ENCODE data around the gene FRMPD1. TPM values are rescaled to one million over a fixed set of nuclear protein-coding genes. Genes with fewer than 3 reads are reported as not detected.

FRMPD1 gene
- total and polyA plus RNA-seq, 10 of the 15 experiments (the other 5 are each of a cell fraction or from before 2014, with no cell fraction given) = 0.01 to 0.08 (median 0.05) TPM; not detected in 6

DNA sequence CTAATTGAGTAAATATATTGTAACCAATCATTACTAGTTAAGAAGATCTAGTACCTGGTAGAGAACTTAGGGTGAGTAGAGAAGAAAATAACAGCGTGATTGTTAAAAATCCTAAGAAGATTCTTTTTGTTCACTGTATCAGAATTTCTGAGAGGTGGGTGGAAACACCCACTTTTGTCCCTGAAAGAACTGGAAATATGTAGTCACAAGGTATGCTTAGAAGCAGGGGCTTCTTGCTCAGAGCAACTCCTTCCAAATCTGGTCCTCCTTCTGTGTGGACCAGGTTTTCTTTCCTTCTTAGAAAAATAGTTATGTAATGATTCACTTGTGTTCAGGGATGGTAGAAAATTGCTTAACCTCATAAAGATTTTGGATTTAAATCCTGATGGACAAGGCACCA, 46.5 kb upstream of the FRMPD1 start:
- in situ Hi-C loops (cut with MboI) = no loop called here
- Histone ChIP-seq H3K9ac (ENCODE audit: control insufficient read depth, insufficient read depth, low read length) (no peak overlapping the region), H3K4me3 (no peak overlapping the region), H3K27ac (ENCODE audit: control insufficient read depth, insufficient read depth) (no peak overlapping the region), H2AFZ (ENCODE audit: control insufficient read depth, low read depth, low read length) (no peak overlapping the region), H4K20me1 (ENCODE audit: control insufficient read depth, insufficient read depth) (no peaks in the 10 kb centered on the region), H3K27me3 (replicated peaks in 1 of 2; ENCODE audit: control insufficient read depth in 2 of 2, insufficient read depth in 2 of 2, low read length in 1 of 2) (peaks cover 4 to 5% of the 10 kb centered on the region in 2 experiments; a peak in 3 of 4 replicates), H3K79me2 (ENCODE audit: control insufficient read depth, insufficient read depth, low read length) (no peaks in the 10 kb centered on the region), H3K4me1 (ENCODE audit: control insufficient read depth, insufficient read depth, low read length) (no peaks in the 10 kb centered on the region), H3K9me3 (replicated peaks; ENCODE audit: control insufficient read depth, insufficient read depth, low read length) (no peaks in the 10 kb centered on the region), H3K4me2 (ENCODE audit: control insufficient read depth, insufficient read depth) (no peak overlapping the region), H3K36me3 (ENCODE audit: control insufficient read depth in 2 of 2, insufficient read depth in 2 of 2, low read length in 1 of 2) (no peaks in the 10 kb centered on the region)
- no peak for FAIRE-seq
- no peak for DNase-seq (ENCODE audit: low read depth, low spot score)
- ChIA-PET SMC1A (ENCODE audit: uncharacterized antibody, unreplicated experiment) (no interaction called here), POLR2A (no interaction called here), RAD21 (ENCODE audit: unreplicated experiment) (no interaction called here), CTCF (no interaction called here)
- 43% methylated on average over 1 of the region's 1 CpG for WGBS (ENCODE audit: insufficient coverage, insufficient replicate concordance, low lambda C conversion rate, missing lambda C conversion rate)
- TF ChIP-seq POLR2AphosphoS2 (IDR thresholded peaks at IDR 0.05; ENCODE audit: low read depth, low read length) (no peak), SMAD1 (IDR thresholded peaks at IDR 0.05; ENCODE audit: low read depth, partially characterized antibody) (no peak), ATF3 (IDR thresholded peaks at IDR 0.05; ENCODE audit: borderline replicate concordance, extremely low read depth, low read depth, low read length) (no peak), FOXM1 (IDR thresholded peaks at IDR 0.05; ENCODE audit: low read depth, low read length) (no peak), NFYA (IDR thresholded peaks at IDR 0.05; ENCODE audit: borderline replicate concordance, low read depth, low read length) (no peak), TCF3 (IDR thresholded peaks at IDR 0.05; ENCODE audit: borderline replicate concordance, insufficient read depth, low read depth, low read length) (no peak), BRCA1 (IDR thresholded peaks at IDR 0.05; ENCODE audit: low read depth, low read length) (no peak), KDM1A (IDR thresholded peaks at IDR 0.05; ENCODE audit: borderline replicate concordance) (no peak), ZZZ3 (IDR thresholded peaks at IDR 0.05; ENCODE audit: control insufficient read depth, insufficient read length, low read depth) (no peak), ESRRA (IDR thresholded peaks at IDR 0.05; ENCODE audit: low read length) (no peak), FOXK2 (IDR thresholded peaks at IDR 0.05) (no peak), STAT1 (conservative IDR thresholded peaks at IDR 0.05) (no peak), MTA2 (IDR thresholded peaks at IDR 0.05; ENCODE audit: low read depth) (no peak), NFIC (IDR thresholded peaks at IDR 0.05; ENCODE audit: low read depth, low read length) (no peak), PKNOX1 (IDR thresholded peaks at IDR 0.05) (no peak)
- TF ChIP-seq, protein P1, sequence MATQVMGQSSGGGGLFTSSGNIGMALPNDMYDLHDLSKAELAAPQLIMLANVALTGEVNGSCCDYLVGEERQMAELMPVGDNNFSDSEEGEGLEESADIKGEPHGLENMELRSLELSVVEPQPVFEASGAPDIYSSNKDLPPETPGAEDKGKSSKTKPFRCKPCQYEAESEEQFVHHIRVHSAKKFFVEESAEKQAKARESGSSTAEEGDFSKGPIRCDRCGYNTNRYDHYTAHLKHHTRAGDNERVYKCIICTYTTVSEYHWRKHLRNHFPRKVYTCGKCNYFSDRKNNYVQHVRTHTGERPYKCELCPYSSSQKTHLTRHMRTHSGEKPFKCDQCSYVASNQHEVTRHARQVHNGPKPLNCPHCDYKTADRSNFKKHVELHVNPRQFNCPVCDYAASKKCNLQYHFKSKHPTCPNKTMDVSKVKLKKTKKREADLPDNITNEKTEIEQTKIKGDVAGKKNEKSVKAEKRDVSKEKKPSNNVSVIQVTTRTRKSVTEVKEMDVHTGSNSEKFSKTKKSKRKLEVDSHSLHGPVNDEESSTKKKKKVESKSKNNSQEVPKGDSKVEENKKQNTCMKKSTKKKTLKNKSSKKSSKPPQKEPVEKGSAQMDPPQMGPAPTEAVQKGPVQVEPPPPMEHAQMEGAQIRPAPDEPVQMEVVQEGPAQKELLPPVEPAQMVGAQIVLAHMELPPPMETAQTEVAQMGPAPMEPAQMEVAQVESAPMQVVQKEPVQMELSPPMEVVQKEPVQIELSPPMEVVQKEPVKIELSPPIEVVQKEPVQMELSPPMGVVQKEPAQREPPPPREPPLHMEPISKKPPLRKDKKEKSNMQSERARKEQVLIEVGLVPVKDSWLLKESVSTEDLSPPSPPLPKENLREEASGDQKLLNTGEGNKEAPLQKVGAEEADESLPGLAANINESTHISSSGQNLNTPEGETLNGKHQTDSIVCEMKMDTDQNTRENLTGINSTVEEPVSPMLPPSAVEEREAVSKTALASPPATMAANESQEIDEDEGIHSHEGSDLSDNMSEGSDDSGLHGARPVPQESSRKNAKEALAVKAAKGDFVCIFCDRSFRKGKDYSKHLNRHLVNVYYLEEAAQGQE (IDR thresholded peaks at IDR 0.05; ENCODE audit: low read depth, low read length) = no peak
- TF ChIP-seq, protein P2, sequence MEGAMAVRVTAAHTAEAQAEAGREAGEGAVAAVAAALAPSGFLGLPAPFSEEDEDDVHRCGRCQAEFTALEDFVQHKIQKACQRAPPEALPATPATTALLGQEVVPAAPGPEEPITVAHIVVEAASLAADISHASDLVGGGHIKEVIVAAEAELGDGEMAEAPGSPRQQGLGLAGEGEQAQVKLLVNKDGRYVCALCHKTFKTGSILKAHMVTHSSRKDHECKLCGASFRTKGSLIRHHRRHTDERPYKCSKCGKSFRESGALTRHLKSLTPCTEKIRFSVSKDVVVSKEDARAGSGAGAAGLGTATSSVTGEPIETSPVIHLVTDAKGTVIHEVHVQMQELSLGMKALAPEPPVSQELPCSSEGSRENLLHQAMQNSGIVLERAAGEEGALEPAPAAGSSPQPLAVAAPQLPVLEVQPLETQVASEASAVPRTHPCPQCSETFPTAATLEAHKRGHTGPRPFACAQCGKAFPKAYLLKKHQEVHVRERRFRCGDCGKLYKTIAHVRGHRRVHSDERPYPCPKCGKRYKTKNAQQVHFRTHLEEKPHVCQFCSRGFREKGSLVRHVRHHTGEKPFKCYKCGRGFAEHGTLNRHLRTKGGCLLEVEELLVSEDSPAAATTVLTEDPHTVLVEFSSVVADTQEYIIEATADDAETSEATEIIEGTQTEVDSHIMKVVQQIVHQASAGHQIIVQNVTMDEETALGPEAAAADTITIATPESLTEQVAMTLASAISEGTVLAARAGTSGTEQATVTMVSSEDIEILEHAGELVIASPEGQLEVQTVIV (IDR thresholded peaks at IDR 0.05; ENCODE audit: borderline replicate concordance, partially characterized antibody) = no peak
- no peak for ATAC-seq
- intact Hi-C loops (cut with micrococcal nuclease; ENCODE audit: unreplicated experiment) = no loop called here
- BruUV-seq (replicated peaks) = no TSS peak

Data from GM12878 (cell line).